Measurements from ENCODE around the gene MYPOP.

Gene MYPOP

DNA sequence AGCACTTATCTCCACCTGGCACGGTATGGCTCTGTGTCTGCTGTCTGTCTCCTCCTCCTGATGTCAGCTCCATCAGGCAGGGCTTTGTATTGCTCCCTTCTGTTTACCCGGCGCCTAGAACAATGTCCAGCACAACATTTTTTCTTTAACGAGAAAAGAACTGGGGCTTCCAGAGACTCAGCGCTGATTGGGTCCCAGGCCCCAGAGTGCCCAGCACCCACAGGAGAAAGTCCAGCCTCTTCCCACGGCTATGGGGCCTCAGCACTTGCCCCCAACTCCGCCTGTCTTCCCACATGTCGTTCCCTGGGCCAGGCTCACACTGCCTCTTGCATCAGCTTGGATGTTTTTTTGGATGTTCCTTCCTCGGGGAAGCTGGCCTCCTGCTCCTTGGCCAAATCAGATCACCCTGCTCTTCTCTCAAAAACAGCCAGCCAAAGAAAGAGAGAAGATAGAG lies 6.9 kb downstream of the MYPOP start:
- TF ChIP-seq EZH2phosphoT487 (IDR thresholded peaks at IDR 0.05; ENCODE audit: borderline replicate concordance, low read length): no peak
- no peak for TF ChIP-seq CTCF (IDR thresholded peaks at IDR 0.05; ENCODE audit: low read depth, low read length, poor library complexity, severe bottlenecking)
- Histone ChIP-seq H3F3A (ENCODE audit: control insufficient read depth, insufficient read depth) (no peaks in the 10 kb centered on the region), H3K9me3 (ENCODE audit: control insufficient read depth, insufficient read depth, low read length) (no peaks in the 10 kb centered on the region), H3K9me2 (replicated peaks; ENCODE audit: control insufficient read depth, low read length) (no peaks in the 10 kb centered on the region), H3K36me3 (ENCODE audit: control insufficient read depth, low read length) (peaks cover 30% of the 10 kb centered on the region), H3K4me3 (ENCODE audit: low read length) (no peak overlapping the region), H3K79me2 (ENCODE audit: control insufficient read depth, low read length) (peaks cover 9% of the 10 kb centered on the region), H4K20me1 (ENCODE audit: control insufficient read depth, insufficient read depth, low read depth, low read length) (no peaks in the 10 kb centered on the region), H3K27me3 (ENCODE audit: control insufficient read depth, low read length) (no peaks in the 10 kb centered on the region), H3K4me2 (ENCODE audit: low read length) (no peak overlapping the region), H3K4me1 (ENCODE audit: control insufficient read depth, low read length) (peaks cover 14% of the 10 kb centered on the region), H3K27ac (ENCODE audit: low read depth, low read length) (no peak overlapping the region)

DNA sequence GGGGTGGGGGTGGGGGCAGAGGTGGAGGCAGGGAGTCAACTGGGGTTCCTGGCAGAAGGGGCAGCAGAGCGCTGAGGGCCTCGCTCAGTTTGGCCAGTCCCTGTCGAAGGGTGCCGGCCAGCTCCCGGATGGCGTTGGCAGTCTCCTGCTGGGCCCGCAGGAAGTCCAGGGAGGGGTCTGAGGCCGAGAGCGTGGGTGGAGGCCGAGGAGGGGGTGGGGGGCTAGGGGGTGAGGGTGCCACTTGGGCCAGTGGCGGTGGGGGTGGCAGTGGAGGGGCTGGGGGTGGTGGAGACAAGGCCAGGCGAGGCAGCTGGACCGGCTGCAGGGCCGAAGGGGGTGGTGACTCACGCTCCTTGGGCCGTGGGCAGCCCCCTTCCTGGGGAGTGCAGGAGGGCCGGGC lies 11.5 kb downstream of the MYPOP start:
- Histone ChIP-seq H3K4me1 (ENCODE audit: control insufficient read depth, low read length) (peaks cover 15% of the 10 kb centered on the region), H4K20me1 (ENCODE audit: control insufficient read depth, insufficient read depth, low read depth, low read length) (no peaks in the 10 kb centered on the region), H3K4me3 (ENCODE audit: low read length) (no peak overlapping the region), H3F3A (ENCODE audit: control insufficient read depth, insufficient read depth) (peaks cover 4% of the 10 kb centered on the region; the same call in 1 of the 2 replicates), H3K27me3 (ENCODE audit: control insufficient read depth, low read length) (no peaks in the 10 kb centered on the region), H3K9me2 (replicated peaks; ENCODE audit: control insufficient read depth, low read length) (no peaks in the 10 kb centered on the region), H3K4me2 (ENCODE audit: low read length) (no peak overlapping the region), H3K36me3 (ENCODE audit: control insufficient read depth, low read length) (peaks cover 5% of the 10 kb centered on the region; the same call in 1 of the 2 replicates), H3K79me2 (ENCODE audit: control insufficient read depth, low read length) (0 out of 2 replicates have a peak, but pooled peaks cover 2% of the 10 kb centered on the region), H3K9me3 (ENCODE audit: control insufficient read depth, insufficient read depth, low read length) (no peaks in the 10 kb centered on the region), H3K27ac (ENCODE audit: low read depth, low read length) (no peak overlapping the region)
- TF ChIP-seq EZH2phosphoT487 (IDR thresholded peaks at IDR 0.05; ENCODE audit: borderline replicate concordance, low read length): no peak
- no peak for TF ChIP-seq CTCF (IDR thresholded peaks at IDR 0.05; ENCODE audit: low read depth, low read length, poor library complexity, severe bottlenecking)

GRCh38 chr19:45889210-45889885 lies 13.1 kb downstream of the MYPOP start:
- Histone ChIP-seq H3K79me2 (ENCODE audit: control insufficient read depth, low read length) (peaks cover 16% of the 10 kb centered on the region), H3K4me1 (ENCODE audit: control insufficient read depth, low read length) (peaks cover 16% of the 10 kb centered on the region), H3K4me3 (ENCODE audit: low read length) (no peak overlapping the region), H3K27me3 (ENCODE audit: control insufficient read depth, low read length) (no peaks in the 10 kb centered on the region), H3K4me2 (ENCODE audit: low read length) (no peak overlapping the region), H3K9me3 (ENCODE audit: control insufficient read depth, insufficient read depth, low read length) (no peaks in the 10 kb centered on the region), H3K36me3 (ENCODE audit: control insufficient read depth, low read length) (peaks cover 13% of the 10 kb centered on the region), H3K27ac (ENCODE audit: low read depth, low read length) (no peak overlapping the region), H3K9me2 (replicated peaks; ENCODE audit: control insufficient read depth, low read length) (no peaks in the 10 kb centered on the region), H4K20me1 (ENCODE audit: control insufficient read depth, insufficient read depth, low read depth, low read length) (no peaks in the 10 kb centered on the region), H3F3A (ENCODE audit: control insufficient read depth, insufficient read depth) (peaks cover 4% of the 10 kb centered on the region; the same call in 1 of the 2 replicates)
- TF ChIP-seq CTCF (IDR thresholded peaks at IDR 0.05; ENCODE audit: low read depth, low read length, poor library complexity, severe bottlenecking) (no peak), EZH2phosphoT487 (IDR thresholded peaks at IDR 0.05; ENCODE audit: borderline replicate concordance, low read length) (no peak)

Measured in DOHH2 (cell line).